GM11168 (cell line): ENCODE measurements around the gene CMC1.

Experiments
- in situ Hi-C: fragments of 300-500 bp; cut with MboI; formaldehyde crosslinking; loops from one replicate; pipeline ENCODE4 v1.12.0; 2022; ENCODE audit warnings: low sequenced_read_pairs; ENCODE audit not compliant: unreplicated experiment

The CMC1 gene

GRCh38 chr3:28294667-28295413, 53.4 kb downstream of the CMC1 start:
- in situ Hi-C loops, result no loop called here

- in situ Hi-C loops, result no loop called here
Observed at GRCh38 chr3:28295898-28296490, 54.6 kb downstream of the CMC1 start.

DNA sequence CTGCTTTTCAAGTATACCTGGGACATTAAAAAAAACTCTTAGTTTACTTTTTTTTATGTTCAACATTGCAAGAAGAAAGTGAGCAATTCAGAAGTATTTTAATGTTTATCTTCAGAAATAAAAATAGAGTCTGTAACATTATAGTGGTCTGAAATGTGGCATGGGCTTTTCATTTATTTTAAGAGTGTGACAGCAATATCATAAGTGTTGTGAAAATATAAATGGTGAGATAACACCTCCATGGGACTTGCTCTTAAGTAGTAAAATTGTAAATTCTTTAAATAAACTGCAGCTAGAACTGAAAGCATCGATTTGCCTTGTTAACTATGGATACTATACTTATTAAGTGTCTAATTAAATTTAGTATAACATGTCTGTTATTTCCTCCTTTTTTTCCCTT, 58.3 kb downstream of the CMC1 start:
- in situ Hi-C loops, result no loop called here

GRCh38 chr3:28300345-28300962, 59.0 kb downstream of the CMC1 start:
- in situ Hi-C loops, result no loop called here

DNA sequence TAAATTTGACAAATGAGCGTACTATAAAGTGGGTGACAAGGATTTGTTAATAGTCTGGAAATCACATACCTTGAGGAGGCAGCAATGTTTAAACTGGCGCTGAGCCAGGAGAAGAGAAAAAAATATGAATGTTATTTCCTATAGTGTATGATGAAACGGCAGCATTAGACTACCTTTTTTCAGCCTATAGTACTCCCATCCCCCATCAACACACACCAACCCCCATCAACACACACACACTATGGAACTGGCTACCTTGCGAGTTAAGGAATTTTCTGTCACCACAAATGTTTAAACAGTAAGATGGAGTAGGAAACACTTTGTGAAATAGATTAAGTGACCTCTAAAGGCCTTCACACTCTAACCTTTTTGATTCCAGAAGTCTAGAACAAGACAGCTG, 60.3 kb downstream of the CMC1 start:
- in situ Hi-C loops, result no loop called here

DNA sequence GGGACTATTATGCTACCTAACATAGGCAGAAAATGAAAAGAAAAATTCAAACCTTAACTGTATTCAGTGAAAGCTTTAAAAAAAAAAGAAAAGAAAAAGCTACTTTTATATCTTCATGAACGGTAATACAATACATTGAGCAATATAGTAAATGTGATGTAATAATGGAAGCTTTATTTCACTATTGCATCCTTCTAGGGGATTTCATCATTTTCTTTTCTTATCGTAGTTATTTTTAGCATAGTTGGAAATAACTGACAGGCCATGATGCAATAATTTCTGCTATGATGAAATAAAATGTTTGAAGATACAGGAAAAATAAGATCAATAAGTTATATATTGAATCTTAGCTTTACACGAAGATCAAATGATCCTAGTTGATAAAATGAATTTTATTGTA, 66.8 kb downstream of the CMC1 start:
- in situ Hi-C loops, result no loop called here

GRCh38 chr3:28315711-28316110, 74.3 kb downstream of the CMC1 start:
- in situ Hi-C loops, result no loop called here

GRCh38 chr3:28316226-28316625, 74.8 kb downstream of the CMC1 start:
- in situ Hi-C loops, result no loop called here

- in situ Hi-C loops, result no loop called here
Observed at GRCh38 chr3:28317438-28318022, 76.1 kb downstream of the CMC1 start.

GRCh38 chr3:28320981-28321380, 79.6 kb downstream of the CMC1 start:
- in situ Hi-C loops, result no loop called here

DNA sequence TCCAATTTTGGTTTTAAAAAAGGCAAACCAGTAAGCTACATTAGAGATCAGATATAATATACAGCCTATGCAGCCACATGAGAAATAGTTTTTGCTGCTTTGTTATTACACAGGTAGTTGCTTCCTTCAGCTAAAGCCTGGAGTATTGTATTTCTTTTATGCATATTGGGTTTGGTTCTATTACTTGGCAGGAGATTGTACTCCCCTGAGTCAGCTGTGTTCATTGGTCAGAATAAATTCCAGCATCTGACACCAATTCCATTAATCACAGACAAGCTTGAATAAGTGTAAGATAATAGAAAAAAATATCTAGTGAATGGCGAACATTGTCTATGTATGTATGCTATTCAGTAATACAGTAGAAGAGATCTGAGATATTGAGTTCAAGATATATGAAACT, 81.0 kb downstream of the CMC1 start:
- in situ Hi-C loops, result no loop called here

DNA sequence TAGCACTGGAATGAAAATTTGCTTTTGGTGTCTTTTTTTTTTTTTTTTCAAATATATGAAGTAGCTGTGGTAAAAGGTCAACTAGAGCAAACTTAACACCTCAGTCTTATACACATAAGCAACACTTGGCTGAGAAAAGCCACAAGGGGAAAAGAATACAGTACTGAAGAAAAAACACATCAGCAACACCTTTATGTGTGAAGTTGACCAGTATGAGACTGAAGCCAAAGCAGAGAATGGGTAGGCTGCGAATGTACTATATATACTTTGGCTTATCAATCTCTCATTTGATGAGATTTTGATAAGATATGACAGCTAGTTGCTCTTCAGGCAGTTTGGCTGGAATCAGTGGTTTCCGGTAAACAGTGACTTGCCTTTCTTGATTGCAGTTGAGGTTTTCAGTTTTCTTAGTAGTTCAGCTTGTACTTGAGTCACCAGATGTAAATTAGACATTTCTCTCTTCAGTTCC, 85.1 kb downstream of the CMC1 start:
- in situ Hi-C loops, result no loop called here

DNA sequence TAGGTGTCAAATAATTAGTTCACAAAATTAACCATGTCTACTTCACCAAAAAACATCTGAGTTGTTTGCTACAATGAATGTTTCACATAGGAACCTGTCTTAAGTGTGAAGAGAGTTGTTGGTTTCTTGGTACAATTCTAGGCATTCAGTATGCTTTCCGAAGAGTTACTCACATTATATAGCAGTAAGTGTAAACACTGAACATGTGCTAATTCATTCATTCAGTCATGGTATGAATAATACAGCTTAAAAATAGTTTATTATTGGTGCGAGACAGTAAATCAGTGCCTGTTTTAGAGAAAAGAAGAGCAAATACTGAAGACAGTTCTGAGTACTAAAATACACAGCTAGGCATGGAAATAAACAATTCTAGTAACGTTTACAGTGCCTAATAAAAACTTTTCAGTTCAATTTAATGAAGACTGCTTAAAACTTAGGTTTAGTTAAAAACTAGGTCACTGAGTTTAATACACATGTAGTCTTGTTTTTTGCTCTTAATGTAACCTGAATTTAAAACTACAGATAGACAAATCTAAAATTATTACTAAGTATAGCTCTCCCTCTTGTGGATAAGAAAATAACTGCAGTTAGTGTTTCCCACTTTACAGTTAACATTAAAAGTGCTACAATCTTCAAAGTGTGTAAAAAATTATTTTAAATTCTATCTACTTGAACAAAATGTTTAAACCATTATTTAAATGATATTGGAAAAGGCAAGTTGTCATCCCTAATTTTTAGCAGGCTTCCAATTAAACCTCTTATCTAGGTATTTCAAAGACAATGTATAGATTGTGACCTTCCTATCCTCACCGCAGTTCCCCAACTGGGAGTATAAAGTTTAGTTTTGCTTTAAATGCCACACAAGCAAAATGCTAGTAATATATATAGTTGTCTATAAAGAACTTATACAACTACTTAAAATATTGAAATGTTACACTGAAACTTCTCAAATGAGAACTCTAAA, 87.1 kb downstream of the CMC1 start:
- in situ Hi-C loops, result no loop called here

DNA sequence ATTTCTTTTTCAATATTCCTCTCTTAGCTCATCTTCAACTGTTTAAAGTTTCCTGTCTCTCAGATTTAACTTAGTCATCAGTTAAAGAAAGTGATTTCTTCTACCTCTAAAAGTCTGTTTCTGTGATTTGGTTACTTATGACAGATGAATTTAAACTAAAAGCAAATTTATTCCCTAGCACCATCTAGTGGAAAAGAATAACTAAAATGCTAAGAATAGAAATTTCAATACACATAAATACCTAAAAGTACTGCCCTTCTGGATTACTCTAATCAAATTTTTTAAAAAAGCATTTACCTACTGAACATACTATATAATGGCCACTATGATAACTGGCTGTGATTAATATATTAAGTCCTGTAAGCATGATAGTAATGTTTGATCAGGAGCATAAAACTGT, 93.1 kb downstream of the CMC1 start:
- in situ Hi-C loops, result no loop called here

GRCh38 chr3:28335246-28335645, 93.8 kb downstream of the CMC1 start:
- in situ Hi-C loops, result no loop called here

- in situ Hi-C loops, result no loop called here
Observed at GRCh38 chr3:28337230-28337629, 95.8 kb downstream of the CMC1 start.

- in situ Hi-C loops, result loop anchor here (10.0 kb wide), 1 partner anchor 638 kb away; no protein-coding TSS in a partner anchor
Observed at GRCh38 chr3:28343144-28343543, 101.7 kb downstream of the CMC1 start.

DNA sequence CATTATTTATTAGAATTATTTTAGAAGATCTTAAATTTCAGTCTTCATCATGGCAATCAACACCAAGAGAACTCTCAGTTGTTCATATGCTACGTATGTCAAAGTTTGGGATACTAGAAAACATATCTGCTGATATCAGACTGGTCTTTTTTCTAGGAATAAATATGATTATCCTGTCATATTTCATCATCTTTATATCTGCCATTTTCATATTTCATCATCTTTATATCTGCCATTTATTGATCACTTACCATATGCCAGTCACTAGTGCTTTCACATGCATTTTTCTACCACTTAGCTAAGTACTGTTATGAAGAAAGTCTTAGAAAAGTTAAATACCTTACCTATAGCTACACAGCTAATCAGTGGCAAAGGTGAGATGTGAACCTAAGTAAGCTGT, 104.3 kb downstream of the CMC1 start:
- in situ Hi-C loops, result loop anchor here (10.0 kb wide), 1 partner anchor 641 kb away; no protein-coding TSS in a partner anchor

- in situ Hi-C loops, result loop anchor here (10.0 kb wide), 1 partner anchor 643 kb away; no protein-coding TSS in a partner anchor
Observed at GRCh38 chr3:28347374-28348264, 106.2 kb downstream of the CMC1 start.
